Transverse colon (tissue), 4 donors: ENCODE measurements around the gene CCDC60.

ENCODE experiments used
- CTCF ChIP-seq, 5 experiments: fragments of 200-600 bp in 3 of 5; fragments of 450-650 bp in 2 of 5; sonication (generic) in 3 of 5; IDR thresholded peaks; 1 replicate in 2 of 5; 2 replicates in 3 of 5; pipeline ENCODE4 v1.5.1; 2016 to 2017; ENCODE audit warnings: antibody characterized with exemption in 5 of 5, inconsistent platforms in 3 of 5, mild to moderate bottlenecking in 2 of 5, moderate library complexity in 1 of 5
- POLR2AphosphoS5 ChIP-seq, 3 donors: sonication (generic); formaldehyde crosslinking; IDR thresholded peaks; one replicate each; pipeline ENCODE4 v1.6.1; 2016; ENCODE audit warnings: antibody characterized with exemption in 3 of 3

- TF ChIP-seq POLR2AphosphoS5 (IDR thresholded peaks at IDR 0.05) (no peak), CTCF (IDR thresholded peaks at IDR 0.05) (no peak)
Observed at GRCh38 chr12:119456824-119457223, 122.3 kb downstream of the CCDC60 start.
